ENCODE data around the gene ADSS1. TPM values are rescaled to one million over a fixed set of nuclear protein-coding genes. Genes with fewer than 3 reads are reported as not detected.

Gene ADSS1
- total RNA-seq, 1 donor from 2014 or later, result 6.9 TPM

- TF ChIP-seq CTCF (conservative IDR thresholded peaks at IDR 0.05), result no peak
- Mint-ChIP-seq H3K36me3 (no peaks in the 10 kb centered on the region), H3K27me3 (no peaks in the 10 kb centered on the region), H3K4me1 (ENCODE audit: unreplicated experiment) (no peaks in the 10 kb centered on the region), H3K9me3 (no peaks in the 10 kb centered on the region), H3K27ac (no peak overlapping the region), H3K4me3 (no peak overlapping the region)
- no peak for DNase-seq (ENCODE audit: extremely low spot score, unreplicated experiment)
Observed at GRCh38 chr14:104786091-104786586, 62.1 kb downstream of the ADSS1 start.

GRCh38 chr14:104786726-104787675, 63.0 kb downstream of the ADSS1 start:
- TF ChIP-seq CTCF (conservative IDR thresholded peaks at IDR 0.05), result no peak
- no peaks in the 10 kb centered on the region for H3K27me3 Mint-ChIP-seq
- DNase-seq (ENCODE audit: extremely low spot score, unreplicated experiment), result no peak
- no peaks in the 10 kb centered on the region for H3K4me1 Mint-ChIP-seq (ENCODE audit: unreplicated experiment)
- H3K4me3 Mint-ChIP-seq, result no peak overlapping the region
- no peaks in the 10 kb centered on the region for H3K9me3 Mint-ChIP-seq
- H3K27ac Mint-ChIP-seq, result no peak overlapping the region
- H3K36me3 Mint-ChIP-seq, result no peaks in the 10 kb centered on the region

GRCh38 chr14:104787736-104788135, 63.7 kb downstream of the ADSS1 start:
- H3K36me3 Mint-ChIP-seq, result no peaks in the 10 kb centered on the region
- TF ChIP-seq CTCF (conservative IDR thresholded peaks at IDR 0.05), result no peak
- no peaks in the 10 kb centered on the region for H3K27me3 Mint-ChIP-seq
- no peak for DNase-seq (ENCODE audit: extremely low spot score, unreplicated experiment)
- H3K9me3 Mint-ChIP-seq, result no peaks in the 10 kb centered on the region
- H3K4me1 Mint-ChIP-seq (ENCODE audit: unreplicated experiment), result no peaks in the 10 kb centered on the region
- no peak overlapping the region for H3K27ac Mint-ChIP-seq
- no peak overlapping the region for H3K4me3 Mint-ChIP-seq

GRCh38 chr14:104788161-104788818, 64.3 kb downstream of the ADSS1 start:
- no peak for DNase-seq (ENCODE audit: extremely low spot score, unreplicated experiment)
- Mint-ChIP-seq H3K4me3 (no peak overlapping the region), H3K27me3 (no peaks in the 10 kb centered on the region), H3K4me1 (ENCODE audit: unreplicated experiment) (peaks cover 3% of the 10 kb centered on the region), H3K27ac (no peak overlapping the region), H3K9me3 (no peaks in the 10 kb centered on the region), H3K36me3 (no peaks in the 10 kb centered on the region)
- TF ChIP-seq CTCF (conservative IDR thresholded peaks at IDR 0.05), result no peak

GRCh38 chr14:104788873-104789663, 65.0 kb downstream of the ADSS1 start:
- no peaks in the 10 kb centered on the region for H3K9me3 Mint-ChIP-seq
- peaks cover 10% of the 10 kb centered on the region for H3K4me1 Mint-ChIP-seq (ENCODE audit: unreplicated experiment)
- H3K27ac Mint-ChIP-seq, result no peak overlapping the region
- DNase-seq (ENCODE audit: extremely low spot score, unreplicated experiment), result no peak
- H3K27me3 Mint-ChIP-seq, result no peaks in the 10 kb centered on the region
- H3K4me3 Mint-ChIP-seq, result no peak overlapping the region
- TF ChIP-seq CTCF (conservative IDR thresholded peaks at IDR 0.05), result no peak
- H3K36me3 Mint-ChIP-seq, result no peaks in the 10 kb centered on the region

Measured in type B pancreatic cell (in vitro differentiated cells).